HepG2 (cell line): Measurements from ENCODE around the gene USP12. TPM values are rescaled to one million over a fixed set of nuclear protein-coding genes. Genes with fewer than 3 reads are reported as not detected.

Experiments used
- EED ChIP-seq: sonication (generic); formaldehyde crosslinking; IDR thresholded peaks from 2 replicates; pipeline ENCODE4 v1.5.0; 2020; ENCODE audit warnings: mild to moderate bottlenecking, missing genetic modification reagents
- EZH2 ChIP-seq: conservative IDR thresholded peaks from 2 replicates; pipeline ENCODE4 v1.6.1; 2012; ENCODE audit warnings: mild to moderate bottlenecking, low read depth, low read length, moderate library complexity
- FOXK2 ChIP-seq: fragments of 450-650 bp; IDR thresholded peaks from 2 replicates; pipeline ENCODE4 v1.6.1; 2016
- GABPB1 ChIP-seq: IDR thresholded peaks from 2 replicates; pipeline ENCODE4 v1.6.1; 2016; ENCODE audit warnings: mild to moderate bottlenecking, missing genetic modification reagents, moderate library complexity, missing compliant biosample characterization
- HMGA1 ChIP-seq: sonication (generic); formaldehyde crosslinking; conservative IDR thresholded peaks from 2 replicates; pipeline ENCODE4 v1.4.0; 2020; ENCODE audit warnings: missing genetic modification reagents
- KDM5B ChIP-seq: sonication (generic); formaldehyde crosslinking; IDR thresholded peaks from 2 replicates; pipeline ENCODE4 v1.4.0; 2020; ENCODE audit warnings: missing genetic modification reagents, mild to moderate bottlenecking, borderline replicate concordance
- MYC ChIP-seq: sonication (generic); formaldehyde crosslinking; IDR thresholded peaks from 2 replicates; pipeline ENCODE4 v1.9.0; 2021; ENCODE audit warnings: missing genetic modification reagents, borderline replicate concordance
- SAP130 ChIP-seq: IDR thresholded peaks from 2 replicates; pipeline ENCODE4 v1.6.1; 2016; ENCODE audit warnings: low read depth
- TFDP2 ChIP-seq: sonication (generic); formaldehyde crosslinking; IDR thresholded peaks from 2 replicates; pipeline ENCODE4 v1.4.0; 2020; ENCODE audit warnings: missing genetic modification reagents
- ZBTB14 ChIP-seq: sonication (generic); formaldehyde crosslinking; IDR thresholded peaks from 2 replicates; pipeline ENCODE4 v1.4.0; 2020; ENCODE audit warnings: missing genetic modification reagents
- ZNF44 ChIP-seq: sonication (generic); formaldehyde crosslinking; IDR thresholded peaks from 2 replicates; pipeline ENCODE4 v1.5.1; 2020; ENCODE audit warnings: mild to moderate bottlenecking, missing genetic modification reagents
- ZNF605 ChIP-seq: sonication (generic); formaldehyde crosslinking; IDR thresholded peaks from 2 replicates; pipeline ENCODE4 v1.8.0; 2022; ENCODE audit warnings: mild to moderate bottlenecking, missing genetic modification reagents
- ZNF614 ChIP-seq: IDR thresholded peaks from 2 replicates; pipeline ENCODE4 v1.6.1; 2018; ENCODE audit warnings: missing biosample characterization, missing genetic modification reagents, inconsistent platforms, borderline replicate concordance
- ZNF646 ChIP-seq: sonication (generic); formaldehyde crosslinking; IDR thresholded peaks from 2 replicates; pipeline ENCODE4 v1.9.0; 2021; ENCODE audit warnings: mild to moderate bottlenecking, missing genetic modification reagents
- ZNF687 ChIP-seq: sonication (generic); formaldehyde crosslinking; IDR thresholded peaks from 2 replicates; pipeline ENCODE4 v1.5.1; 2020; ENCODE audit warnings: mild to moderate bottlenecking, missing genetic modification reagents, moderate library complexity
- ZSCAN9 ChIP-seq: IDR thresholded peaks from 2 replicates; pipeline ENCODE4 v1.6.1; 2016; ENCODE audit warnings: borderline replicate concordance
- polyA plus RNA-seq, 8 experiments: library from polyadenylated mRNA; depleted of rRNA in 3 of 8; stranded (reverse) in 7 of 8; unstranded in 1 of 8; fragments of >200 nt; fragmentation: Illumina TruSeq in 4 of 8; extraction: Trizol in 4 of 8; gene quantifications; 2 replicates each; pipeline versions ENCODE4 v1.2.1 to v1.2.3, GENCODE V29; 2011 to 2016; ENCODE audit warnings: low read depth in 4 of 8, missing spikeins in 1 of 8, mixed read lengths in 1 of 8; ENCODE audit not compliant: insufficient read depth in 1 of 8
- total RNA-seq, 5 experiments: library from RNA; depleted of rRNA; stranded (reverse); fragments of >200 nt; fragmentation: Illumina TruSeq; extraction: Trizol; gene quantifications; 2 replicates each; pipeline ENCODE4 v1.2.3, GENCODE V29; 2016; ENCODE audit warnings: low read depth in 1 of 5

The USP12 gene
- total and polyA plus RNA-seq, 2 of the 13 experiments (the other 11 are each of a cell fraction or from before 2014, with no cell fraction given) = 9.8 to 19.5 TPM

- TF ChIP-seq FOXK2 (no peak), EED (CRISPR knock-in tag) (no peak), ZBTB14 (CRISPR knock-in tag) (peak; percentile 50), ZNF605 (peak; percentile 17; the same call in 1 of the 2 replicates), SAP130 (CRISPR knock-in tag) (peak; percentile 67; the same call in 1 of the 2 replicates), ZNF687 (CRISPR knock-in tag) (peak; percentile 58), ZNF614 (CRISPR knock-in tag) (peak; percentile 23; the same call in 1 of the 2 replicates), KDM5B (CRISPR knock-in tag) (peak; percentile 21; the same call in 1 of the 2 replicates), ZNF44 (0 out of 2 replicates have a peak, but pooled peaks have one; percentile 36), EZH2 (no peak), TFDP2 (peak; percentile 66), ZSCAN9 (CRISPR knock-in tag) (peak; percentile 12; the same call in 1 of the 2 replicates), GABPB1 (peak; percentile 57; the same call in 1 of the 2 replicates), MYC (CRISPR knock-in tag) (peak; percentile 31; the same call in 1 of the 2 replicates), HMGA1 (CRISPR knock-in tag) (no peak), ZNF646 (peak; percentile 25; the same call in 1 of the 2 replicates)
Observed at GRCh38 chr13:27170516-27171243, 931 bp downstream of the USP12 start (continued).
